ENCODE data around the gene GLB1L2. TPM values are rescaled to one million over a fixed set of nuclear protein-coding genes. Genes with fewer than 3 reads are reported as not detected.

Gene GLB1L2
- total RNA-seq, 1 experiment from 2014 or later = 27.1 TPM

DNA sequence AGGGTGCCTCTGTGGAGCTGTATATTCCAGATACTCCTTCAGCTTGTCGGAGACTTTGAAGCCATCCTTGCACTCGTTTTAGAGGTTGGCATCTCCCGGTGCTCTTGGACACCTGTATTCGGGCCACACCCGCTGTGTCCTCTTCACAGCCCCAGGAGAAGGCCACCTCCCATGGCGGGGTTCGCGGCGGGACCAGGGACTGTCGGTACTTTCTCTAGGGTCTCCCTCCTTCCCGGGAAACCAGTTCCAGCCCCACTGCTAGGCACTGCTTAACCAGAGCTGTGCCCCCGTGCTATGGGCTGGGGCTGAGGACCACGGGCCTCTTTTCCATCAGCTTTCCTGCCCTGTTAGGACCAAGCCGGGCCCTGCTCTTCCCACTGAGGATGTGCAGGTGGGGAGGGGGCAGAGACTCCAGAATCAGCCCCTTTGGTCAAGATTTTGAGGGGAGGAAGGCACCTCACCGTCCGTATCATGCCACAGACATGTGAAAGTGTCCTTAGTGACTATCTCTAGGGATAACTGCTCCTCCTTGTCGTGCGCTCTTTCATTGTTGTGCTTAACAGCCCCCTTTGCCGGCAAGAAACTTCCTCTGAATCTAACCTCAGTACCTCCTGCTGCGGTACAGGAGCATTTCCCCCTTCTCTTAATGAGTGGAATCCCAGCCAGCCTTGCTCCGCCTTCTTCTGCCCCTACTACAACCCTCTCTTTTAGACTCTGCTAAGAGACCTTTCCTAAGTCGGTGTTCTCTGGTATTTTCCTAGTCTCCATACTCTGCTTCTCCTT is 81.4 kb downstream of the GLB1L2 start:
- no peak for DNase-seq (ENCODE audit: low read depth, low spot score)
- Histone ChIP-seq H3K9ac (ENCODE audit: low read length) (no peak overlapping the region), H3K27ac (ENCODE audit: low read depth, low read length) (no peak overlapping the region), H3K4me1 (ENCODE audit: control insufficient read depth in 1 of 2, insufficient read depth in 2 of 2, low read length in 2 of 2) (no peaks in the 10 kb centered on the region), H3K27me3 (ENCODE audit: insufficient read depth, low read length) (peaks cover 42% of the 10 kb centered on the region), H4K20me1 (ENCODE audit: insufficient read depth) (no peaks in the 10 kb centered on the region), H3K9me2 (ENCODE audit: insufficient read depth) (no peaks in the 10 kb centered on the region), H3K36me3 (ENCODE audit: control insufficient read depth in 1 of 2, insufficient read depth in 2 of 2, low read length in 2 of 2) (no peaks in the 10 kb centered on the region), H3K79me2 (ENCODE audit: insufficient read depth, low read length) (no peaks in the 10 kb centered on the region), H3K4me2 (ENCODE audit: low read length) (no peak overlapping the region), H3K4me3 (replicated peaks in 1 of 2; ENCODE audit: low read depth in 1 of 2, low read length in 2 of 2) (no peak overlapping the region), H2AFZ (ENCODE audit: low read depth, low read length, poor library complexity, severe bottlenecking) (no peak overlapping the region), H3K9me3 (ENCODE audit: control insufficient read depth in 1 of 2, insufficient read depth in 1 of 2, low read depth in 1 of 2, low read length in 2 of 2) (no peaks in the 10 kb centered on the region)
- TF ChIP-seq ELF1 (IDR thresholded peaks at IDR 0.05; ENCODE audit: borderline replicate concordance, low read depth) = no peak
- TF ChIP-seq, protein P1, sequence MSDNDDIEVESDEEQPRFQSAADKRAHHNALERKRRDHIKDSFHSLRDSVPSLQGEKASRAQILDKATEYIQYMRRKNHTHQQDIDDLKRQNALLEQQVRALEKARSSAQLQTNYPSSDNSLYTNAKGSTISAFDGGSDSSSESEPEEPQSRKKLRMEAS (IDR thresholded peaks at IDR 0.05) = no peak
- no peak for TF ChIP-seq CBX3 (IDR thresholded peaks at IDR 0.05; ENCODE audit: low read depth)
- no peak for TF ChIP-seq EGR1 (IDR thresholded peaks at IDR 0.05; ENCODE audit: low read depth)
- no peak for TF ChIP-seq SRF (IDR thresholded peaks at IDR 0.05; ENCODE audit: low read depth)
- TF ChIP-seq, protein P2, sequence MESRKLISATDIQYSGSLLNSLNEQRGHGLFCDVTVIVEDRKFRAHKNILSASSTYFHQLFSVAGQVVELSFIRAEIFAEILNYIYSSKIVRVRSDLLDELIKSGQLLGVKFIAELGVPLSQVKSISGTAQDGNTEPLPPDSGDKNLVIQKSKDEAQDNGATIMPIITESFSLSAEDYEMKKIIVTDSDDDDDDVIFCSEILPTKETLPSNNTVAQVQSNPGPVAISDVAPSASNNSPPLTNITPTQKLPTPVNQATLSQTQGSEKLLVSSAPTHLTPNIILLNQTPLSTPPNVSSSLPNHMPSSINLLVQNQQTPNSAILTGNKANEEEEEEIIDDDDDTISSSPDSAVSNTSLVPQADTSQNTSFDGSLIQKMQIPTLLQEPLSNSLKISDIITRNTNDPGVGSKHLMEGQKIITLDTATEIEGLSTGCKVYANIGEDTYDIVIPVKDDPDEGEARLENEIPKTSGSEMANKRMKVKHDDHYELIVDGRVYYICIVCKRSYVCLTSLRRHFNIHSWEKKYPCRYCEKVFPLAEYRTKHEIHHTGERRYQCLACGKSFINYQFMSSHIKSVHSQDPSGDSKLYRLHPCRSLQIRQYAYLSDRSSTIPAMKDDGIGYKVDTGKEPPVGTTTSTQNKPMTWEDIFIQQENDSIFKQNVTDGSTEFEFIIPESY (IDR thresholded peaks at IDR 0.05; ENCODE audit: extremely low read depth, insufficient replicate concordance, low read length) = no peak
- TF ChIP-seq, protein P3, sequence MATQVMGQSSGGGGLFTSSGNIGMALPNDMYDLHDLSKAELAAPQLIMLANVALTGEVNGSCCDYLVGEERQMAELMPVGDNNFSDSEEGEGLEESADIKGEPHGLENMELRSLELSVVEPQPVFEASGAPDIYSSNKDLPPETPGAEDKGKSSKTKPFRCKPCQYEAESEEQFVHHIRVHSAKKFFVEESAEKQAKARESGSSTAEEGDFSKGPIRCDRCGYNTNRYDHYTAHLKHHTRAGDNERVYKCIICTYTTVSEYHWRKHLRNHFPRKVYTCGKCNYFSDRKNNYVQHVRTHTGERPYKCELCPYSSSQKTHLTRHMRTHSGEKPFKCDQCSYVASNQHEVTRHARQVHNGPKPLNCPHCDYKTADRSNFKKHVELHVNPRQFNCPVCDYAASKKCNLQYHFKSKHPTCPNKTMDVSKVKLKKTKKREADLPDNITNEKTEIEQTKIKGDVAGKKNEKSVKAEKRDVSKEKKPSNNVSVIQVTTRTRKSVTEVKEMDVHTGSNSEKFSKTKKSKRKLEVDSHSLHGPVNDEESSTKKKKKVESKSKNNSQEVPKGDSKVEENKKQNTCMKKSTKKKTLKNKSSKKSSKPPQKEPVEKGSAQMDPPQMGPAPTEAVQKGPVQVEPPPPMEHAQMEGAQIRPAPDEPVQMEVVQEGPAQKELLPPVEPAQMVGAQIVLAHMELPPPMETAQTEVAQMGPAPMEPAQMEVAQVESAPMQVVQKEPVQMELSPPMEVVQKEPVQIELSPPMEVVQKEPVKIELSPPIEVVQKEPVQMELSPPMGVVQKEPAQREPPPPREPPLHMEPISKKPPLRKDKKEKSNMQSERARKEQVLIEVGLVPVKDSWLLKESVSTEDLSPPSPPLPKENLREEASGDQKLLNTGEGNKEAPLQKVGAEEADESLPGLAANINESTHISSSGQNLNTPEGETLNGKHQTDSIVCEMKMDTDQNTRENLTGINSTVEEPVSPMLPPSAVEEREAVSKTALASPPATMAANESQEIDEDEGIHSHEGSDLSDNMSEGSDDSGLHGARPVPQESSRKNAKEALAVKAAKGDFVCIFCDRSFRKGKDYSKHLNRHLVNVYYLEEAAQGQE (IDR thresholded peaks at IDR 0.05; ENCODE audit: low read depth) = no peak
- TF ChIP-seq TCF7L2 (IDR thresholded peaks at IDR 0.05; ENCODE audit: borderline replicate concordance, extremely low read depth, insufficient read depth, insufficient read length) = no peak
- no peak for TF ChIP-seq YY1 (IDR thresholded peaks at IDR 0.05; ENCODE audit: extremely low read depth, insufficient replicate concordance, low read depth, low read length)
- no peak for TF ChIP-seq FOSL1 (IDR thresholded peaks at IDR 0.05; ENCODE audit: low read depth)
- no peak for TF ChIP-seq CEBPB (IDR thresholded peaks at IDR 0.05; ENCODE audit: low read depth)
- no peak for TF ChIP-seq JUND (IDR thresholded peaks at IDR 0.05)
- no peak for TF ChIP-seq EZH2phosphoT487 (IDR thresholded peaks at IDR 0.05; ENCODE audit: borderline replicate concordance)
- TF ChIP-seq RAD21 (IDR thresholded peaks at IDR 0.05; ENCODE audit: low read depth) = no peak
- no peak for TF ChIP-seq POLR2A (IDR thresholded peaks at IDR 0.05; ENCODE audit: borderline replicate concordance, extremely low read depth, insufficient read depth, insufficient read length)
- TF ChIP-seq ZFX (IDR thresholded peaks at IDR 0.05) = no peak
- TF ChIP-seq SP1 (IDR thresholded peaks at IDR 0.05; ENCODE audit: low read depth) = no peak
- TF ChIP-seq, protein P4, sequence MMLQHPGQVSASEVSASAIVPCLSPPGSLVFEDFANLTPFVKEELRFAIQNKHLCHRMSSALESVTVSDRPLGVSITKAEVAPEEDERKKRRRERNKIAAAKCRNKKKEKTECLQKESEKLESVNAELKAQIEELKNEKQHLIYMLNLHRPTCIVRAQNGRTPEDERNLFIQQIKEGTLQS (IDR thresholded peaks at IDR 0.05) = no peak
- no peak for TF ChIP-seq EZH2 (IDR thresholded peaks at IDR 0.05)
- no peak for TF ChIP-seq ZNF274 (IDR thresholded peaks at IDR 0.05; ENCODE audit: low read depth, low read length)
- intact Hi-C loops (cut with micrococcal nuclease) = no loop called here
- no peak for ATAC-seq
- POLR2A ChIA-PET = no interaction called here
- CTCF ChIA-PET = no interaction called here
- RAD21 ChIA-PET (ENCODE audit: low non-redundant PET in 1 of 2, low total read pairs in 2 of 2, uncharacterized antibody in 2 of 2, unreplicated experiment in 2 of 2) = no interaction called here
- BruUV-seq (replicated peaks) = no TSS peak

Data from HCT116 (cell line).